Measurements from ENCODE around the gene IL17C.

- TF ChIP-seq CTCF (IDR thresholded peaks at IDR 0.05) (no peak), POLR2A (IDR thresholded peaks at IDR 0.05) (no peak)
These were observed 38.3 kb downstream of the IL17C start for GRCh38 chr16:88676502-88677242.
